HepG2 (cell line): ENCODE data around the gene UGT1A3. TPM values are rescaled to one million over a fixed set of nuclear protein-coding genes. Genes with fewer than 3 reads are reported as not detected.

ENCODE experiments used
- BHLHE40 ChIP-seq: IDR thresholded peaks from 2 replicates; pipeline ENCODE4 v1.6.1; 2011; ENCODE audit warnings: low read length, improper control_type of control experiment
- HNF1A ChIP-seq, 2 experiments: sonication (generic) in 1 of 2; formaldehyde crosslinking in 1 of 2; IDR thresholded peaks; 2 replicates each; pipeline versions ENCODE4 v1.4.0 to v1.6.1; 2016 to 2020; ENCODE audit warnings: borderline replicate concordance in 1 of 2, low read depth in 1 of 2, mild to moderate bottlenecking in 1 of 2, missing genetic modification reagents in 1 of 2
- MAZ ChIP-seq, 2 experiments: sonication (generic) in 1 of 2; formaldehyde crosslinking in 1 of 2; IDR thresholded peaks; 2 replicates each; pipeline versions ENCODE4 v1.5.0 to v1.6.1; 2012 to 2020; ENCODE audit warnings: low read depth in 2 of 2, mild to moderate bottlenecking in 2 of 2, borderline replicate concordance in 1 of 2, improper control_type of control experiment in 1 of 2, low read length in 1 of 2, missing genetic modification reagents in 1 of 2, moderate library complexity in 1 of 2
- NCOR1 ChIP-seq: fragments of 200-600 bp; sonication (generic); IDR thresholded peaks from 2 replicates; pipeline ENCODE4 v1.7.0; 2017; ENCODE audit warnings: antibody characterized with exemption, low read length, borderline replicate concordance
- USF2 ChIP-seq, 2 experiments: sonication (generic) in 1 of 2; formaldehyde crosslinking in 1 of 2; IDR thresholded peaks; 2 replicates each; pipeline versions ENCODE4 v1.5.1 to v1.6.1; 2011 to 2020; ENCODE audit warnings: borderline replicate concordance in 1 of 2, low read depth in 1 of 2, low read length in 1 of 2, mild to moderate bottlenecking in 1 of 2, missing genetic modification reagents in 1 of 2, moderate library complexity in 1 of 2
- ZBTB20 ChIP-seq: sonication (generic); formaldehyde crosslinking; IDR thresholded peaks from 2 replicates; pipeline ENCODE4 v1.8.1; 2023; ENCODE audit warnings: missing genetic modification reagents, low read depth, mild to moderate bottlenecking, borderline replicate concordance
- ZBTB38 ChIP-seq: sonication (generic); formaldehyde crosslinking; IDR thresholded peaks from 2 replicates; pipeline ENCODE4 v1.5.1; 2020; ENCODE audit warnings: mild to moderate bottlenecking, missing genetic modification reagents
- polyA plus RNA-seq, 8 experiments: library from polyadenylated mRNA; depleted of rRNA in 3 of 8; stranded (reverse) in 7 of 8; unstranded in 1 of 8; fragments of >200 nt; fragmentation: Illumina TruSeq in 4 of 8; extraction: Trizol in 4 of 8; gene quantifications; 2 replicates each; pipeline versions ENCODE4 v1.2.1 to v1.2.3, GENCODE V29; 2011 to 2016; ENCODE audit warnings: low read depth in 4 of 8, missing spikeins in 1 of 8, mixed read lengths in 1 of 8; ENCODE audit not compliant: insufficient read depth in 1 of 8
- total RNA-seq, 5 experiments: library from RNA; depleted of rRNA; stranded (reverse); fragments of >200 nt; fragmentation: Illumina TruSeq; extraction: Trizol; gene quantifications; 2 replicates each; pipeline ENCODE4 v1.2.3, GENCODE V29; 2016; ENCODE audit warnings: low read depth in 1 of 5

The UGT1A3 gene
- total and polyA plus RNA-seq, 2 of the 13 experiments (the other 11 are each of a cell fraction or from before 2014, with no cell fraction given) = not detected

GRCh38 chr2:233760043-233760442 is 31.2 kb downstream of the UGT1A3 start, which contains the start of gene UGT1A1 (continued):
- peak; percentile 79 for TF ChIP-seq HNF1A (IDR thresholded peaks at IDR 0.05; ENCODE audit: low read depth)
- TF ChIP-seq HNF1A (CRISPR knock-in tag; IDR thresholded peaks at IDR 0.05; ENCODE audit: borderline replicate concordance) = no peak
- TF ChIP-seq BHLHE40 = 0 out of 2 replicates have a peak, but pooled peaks have one; percentile 16
- TF ChIP-seq MAZ (IDR thresholded peaks at IDR 0.05; ENCODE audit: borderline replicate concordance, low read depth, low read length) = no peak
- no peak for TF ChIP-seq MAZ (CRISPR knock-in tag; IDR thresholded peaks at IDR 0.05; ENCODE audit: low read depth)
- peak; percentile 34; the same call in 1 of the 2 replicates for TF ChIP-seq ZBTB38 (CRISPR knock-in tag)
- peak; percentile 25; the same call in 1 of the 2 replicates for TF ChIP-seq NCOR1
- peak; percentile 34; the same call in 1 of the 2 replicates for TF ChIP-seq ZBTB20 (CRISPR knock-in tag)
- peak; percentile 81 for TF ChIP-seq USF2 (IDR thresholded peaks at IDR 0.05; ENCODE audit: low read depth, low read length)
- peak; percentile 70; the same call in 1 of the 2 replicates for TF ChIP-seq USF2 (CRISPR knock-in tag; IDR thresholded peaks at IDR 0.05; ENCODE audit: borderline replicate concordance)
